Left lobe of liver (tissue), 2 donors: ENCODE results near the gene AGBL4. TPM values are rescaled to one million over a fixed set of nuclear protein-coding genes. Genes with fewer than 3 reads are reported as not detected.

Source experiments
- ATAC-seq: fragments of 200-7000 bp; cut with Tn5 transposase; one replicate; pipeline ENCODE4 v1.9.1; 2020; ENCODE audit warnings: mild to moderate bottlenecking, moderate library complexity
- DNase-seq: peaks from one replicate; pipeline ENCODE4 v3.0.0-alpha.2; 2020; ENCODE audit warnings: low spot score
- total RNA-seq: library from RNA; stranded (reverse); gene quantifications from one replicate; pipeline ENCODE4 v1.2.1, GENCODE V29; 2021
- donor health status: DM: no; HTN: no; CAD: no; lungs with moderate emphysema.
- donor health status: DM: no; HTN: yes; CAD: no.

The AGBL4 gene
- total RNA-seq, 1 donor from 2014 or later = 2.2 TPM

DNA sequence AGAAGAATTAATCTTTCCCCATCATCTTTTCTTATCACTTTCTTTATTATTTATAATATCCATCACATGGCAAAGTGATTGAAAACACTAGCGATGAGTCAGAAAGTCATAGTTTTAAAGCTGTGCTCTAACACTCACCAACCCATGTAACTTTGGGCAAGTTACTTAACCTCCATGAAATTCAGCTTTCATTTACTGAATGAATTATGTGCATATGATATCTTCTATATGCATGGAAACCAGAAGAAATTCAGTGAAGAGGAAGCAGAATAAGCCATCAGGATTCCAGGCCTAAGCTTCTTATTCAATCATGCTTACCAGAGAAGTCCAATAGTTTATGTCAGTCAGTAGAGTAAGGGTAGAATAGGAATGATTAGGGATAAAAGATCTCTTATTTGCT, 300.1 kb downstream of the AGBL4 start:
- no peak for ATAC-seq
- DNase-seq = no peak

DNA sequence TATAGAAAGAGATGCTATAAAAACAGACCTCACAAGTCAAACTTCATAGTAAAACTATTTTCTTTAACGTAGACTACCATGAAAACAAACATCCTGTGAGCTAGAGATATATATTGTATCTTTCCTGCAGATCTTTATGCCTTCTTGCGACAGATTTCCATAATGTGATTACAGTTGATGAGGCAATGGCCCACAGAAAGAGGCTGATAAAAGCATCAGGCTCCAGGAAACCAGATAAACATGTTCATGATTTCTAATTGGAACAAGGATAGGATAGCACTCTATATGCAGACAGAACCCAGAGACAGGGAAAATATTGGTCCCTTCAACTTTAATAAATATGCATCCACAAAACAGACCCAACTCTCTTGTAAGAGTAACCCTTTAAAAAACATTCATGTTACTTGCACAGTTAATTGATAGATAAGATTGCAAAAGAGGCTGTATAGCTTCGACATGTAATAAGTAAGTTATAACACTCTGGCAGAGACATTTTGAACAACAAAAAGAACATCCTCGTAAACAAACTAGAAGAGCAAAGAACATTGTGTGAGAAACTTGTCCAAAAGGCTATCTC, 329.4 kb downstream of the AGBL4 start:
- DNase-seq (no peak), ATAC-seq (no peak)

DNA sequence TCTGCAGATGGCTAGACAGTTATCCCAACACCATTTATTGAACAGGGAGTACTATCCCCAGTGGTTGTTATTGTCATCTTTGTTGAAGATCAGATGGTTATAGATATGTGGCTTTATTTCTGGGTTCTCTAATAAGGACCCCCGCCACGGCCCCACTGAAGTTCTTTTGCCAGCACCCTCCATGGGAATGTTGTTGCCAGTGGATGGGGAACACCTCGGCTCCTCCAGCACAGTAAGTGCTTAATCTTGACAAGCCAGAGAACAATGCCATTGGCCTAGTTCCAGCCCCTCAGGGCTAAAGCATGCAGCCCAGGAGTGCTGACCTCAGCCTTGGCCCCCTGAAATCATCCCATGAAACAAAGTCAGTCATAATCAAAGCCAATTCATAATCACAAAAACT, 337.6 kb downstream of the AGBL4 start:
- ATAC-seq (no peak), DNase-seq (no peak)

DNA sequence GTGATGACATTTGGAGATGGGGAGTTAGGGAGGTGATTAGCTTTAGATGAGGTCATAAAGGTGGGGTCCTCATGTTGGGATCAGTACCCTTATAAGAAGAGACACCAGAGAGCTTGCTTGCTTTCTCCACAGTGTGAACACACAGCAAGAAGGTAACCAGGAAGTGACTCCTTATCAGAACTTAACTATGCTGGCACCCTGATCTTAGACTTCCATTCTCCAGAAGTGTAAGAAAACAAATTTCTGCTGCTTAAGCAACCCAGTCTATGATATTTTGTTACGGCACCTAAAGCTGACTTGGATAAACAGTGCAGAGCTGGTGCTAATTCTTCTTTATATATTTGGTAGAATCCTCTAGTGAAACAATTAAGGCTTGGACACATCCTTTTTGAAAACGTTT, 346.0 kb downstream of the AGBL4 start:
- DNase-seq = no peak
- no peak for ATAC-seq

DNA sequence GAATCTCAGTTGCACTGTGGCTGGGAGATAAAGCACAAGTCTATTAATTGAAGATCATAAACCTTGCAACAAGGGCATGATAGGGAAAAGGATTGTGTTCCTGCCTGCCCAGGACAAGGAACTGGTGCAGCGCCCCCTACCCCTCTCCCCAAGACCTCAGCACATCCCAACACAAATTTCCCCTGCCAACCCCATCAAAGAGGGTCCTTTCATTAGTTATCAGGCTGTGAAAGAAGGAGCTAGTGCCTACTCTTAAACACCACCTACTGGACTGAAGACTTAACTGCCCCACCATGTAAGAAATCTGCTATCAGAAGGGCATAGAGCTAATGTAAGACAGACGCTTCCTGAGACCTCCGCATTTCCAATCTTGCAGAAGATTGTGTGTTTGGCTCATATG, 372.6 kb downstream of the AGBL4 start:
- DNase-seq (no peak), ATAC-seq (no peak)

DNA sequence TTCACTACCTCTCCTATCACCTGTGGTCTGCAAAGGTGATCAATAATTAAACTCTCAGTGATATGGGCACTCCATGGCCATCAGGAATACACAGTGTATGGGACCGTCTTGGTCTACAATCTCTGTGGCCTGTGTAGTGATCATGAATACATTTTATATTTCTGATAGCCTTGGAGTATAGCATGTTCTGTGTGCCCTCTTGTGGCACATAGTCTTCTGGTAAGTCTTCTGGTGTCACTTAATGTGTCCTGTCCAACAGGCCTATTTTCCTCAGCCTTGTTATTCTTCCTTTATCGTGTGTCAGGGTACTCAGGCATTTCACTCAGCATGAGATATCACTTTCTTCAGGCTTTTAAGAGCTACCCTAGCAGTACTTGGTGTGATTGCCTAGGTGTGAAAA, 393.6 kb downstream of the AGBL4 start:
- DNase-seq (no peak), ATAC-seq (no peak)

DNA sequence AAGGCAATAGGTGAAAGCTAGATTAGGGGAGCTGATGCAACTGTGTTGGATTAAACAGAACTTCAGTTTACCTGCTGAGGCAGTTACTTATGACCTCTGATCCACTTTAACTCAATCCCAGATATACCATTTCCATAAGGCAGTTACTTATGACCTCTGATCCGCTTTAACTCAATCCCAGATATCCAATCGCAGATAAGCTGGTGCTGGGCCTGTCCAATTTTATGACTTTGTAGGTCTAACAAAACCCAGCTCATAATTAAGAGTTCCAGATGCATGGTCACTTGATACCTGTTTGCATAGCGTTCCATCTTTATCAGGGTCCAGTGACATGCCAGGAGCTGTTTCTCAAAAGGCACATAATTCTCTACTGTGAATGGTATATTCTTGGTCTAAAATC, 396.0 kb downstream of the AGBL4 start:
- no peak for DNase-seq
- no peak for ATAC-seq

DNA sequence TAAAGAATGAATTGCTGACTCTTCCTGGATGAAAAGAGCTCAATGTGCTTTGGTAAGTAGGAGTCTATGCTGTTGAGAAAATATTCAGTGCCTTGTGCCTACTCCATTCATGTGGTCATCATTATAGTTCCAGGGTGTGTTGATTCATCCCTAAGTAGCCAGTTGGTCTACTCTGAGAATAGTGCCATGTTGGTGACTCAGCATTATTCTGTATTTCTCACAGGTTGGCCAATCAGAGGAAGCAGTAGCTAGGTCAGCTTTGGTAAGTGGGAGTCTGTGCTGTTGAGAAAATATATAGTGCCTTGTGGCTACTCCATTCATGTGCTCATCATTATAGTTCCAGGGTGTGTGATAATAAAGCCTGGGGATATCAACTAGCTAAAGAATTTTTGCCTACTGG, 397.3 kb downstream of the AGBL4 start:
- DNase-seq (no peak), ATAC-seq (no peak)

DNA sequence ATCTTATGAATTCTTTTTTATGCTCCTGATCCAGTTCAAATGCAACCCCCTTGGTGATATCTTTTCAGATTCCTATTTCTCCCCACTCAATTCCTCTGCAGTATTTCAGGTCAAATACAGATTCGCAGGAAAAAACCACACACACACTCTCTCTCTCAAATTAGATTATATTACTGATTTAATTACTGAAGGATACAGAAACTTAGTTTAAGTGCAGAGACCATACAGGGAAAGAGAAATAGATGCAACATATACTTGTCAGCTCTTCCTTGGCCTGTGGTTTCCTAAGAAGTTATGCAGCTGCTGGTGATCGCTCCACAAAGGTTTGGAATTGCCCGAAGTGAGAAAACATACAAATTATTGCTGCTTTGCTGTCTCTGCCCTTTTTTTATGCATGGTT, 400.9 kb downstream of the AGBL4 start:
- no peak for DNase-seq

DNA sequence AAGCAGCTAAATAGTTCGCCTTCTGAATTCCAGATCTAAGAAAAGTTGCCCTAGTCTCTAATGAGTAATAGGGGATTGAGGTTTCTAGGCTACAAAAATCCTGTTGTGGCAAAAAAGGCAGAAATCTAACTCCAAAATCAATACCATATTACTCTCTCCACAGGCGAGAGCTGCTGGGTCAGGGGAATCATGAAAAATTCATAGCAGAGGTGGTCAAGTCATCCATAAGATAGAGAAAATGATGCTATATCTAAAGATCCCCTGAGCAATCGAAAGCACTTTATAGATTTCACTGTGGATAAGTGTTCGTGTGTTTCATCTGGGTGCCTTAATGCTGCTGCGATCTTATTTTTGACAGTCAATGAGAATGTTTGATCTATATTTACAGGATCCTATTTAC, 417.7 kb downstream of the AGBL4 start:
- DNase-seq (no peak), ATAC-seq (no peak)

More for the DNA sequence above, 400.9 kb downstream of the AGBL4 start:
- no peak for ATAC-seq

DNA sequence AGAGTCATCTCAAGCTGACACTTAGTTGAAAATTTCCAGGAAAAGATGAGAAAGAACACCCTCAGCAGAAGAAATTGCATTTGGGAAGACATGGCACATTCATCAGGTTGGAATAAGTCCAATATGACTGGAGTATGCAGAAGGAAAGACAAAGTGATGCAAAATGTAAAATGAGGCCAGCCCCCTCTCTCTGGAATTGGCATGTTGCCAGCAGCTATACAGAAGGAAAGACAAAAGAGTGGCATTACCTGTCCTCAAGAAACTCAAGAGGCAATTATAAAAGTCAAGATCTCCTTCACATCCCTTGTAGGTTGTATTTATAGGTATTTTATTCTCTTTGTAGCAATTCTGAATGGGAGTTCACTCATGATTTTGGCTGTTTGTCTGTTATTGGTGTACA, 426.3 kb downstream of the AGBL4 start:
- DNase-seq = no peak
- ATAC-seq = no peak

DNA sequence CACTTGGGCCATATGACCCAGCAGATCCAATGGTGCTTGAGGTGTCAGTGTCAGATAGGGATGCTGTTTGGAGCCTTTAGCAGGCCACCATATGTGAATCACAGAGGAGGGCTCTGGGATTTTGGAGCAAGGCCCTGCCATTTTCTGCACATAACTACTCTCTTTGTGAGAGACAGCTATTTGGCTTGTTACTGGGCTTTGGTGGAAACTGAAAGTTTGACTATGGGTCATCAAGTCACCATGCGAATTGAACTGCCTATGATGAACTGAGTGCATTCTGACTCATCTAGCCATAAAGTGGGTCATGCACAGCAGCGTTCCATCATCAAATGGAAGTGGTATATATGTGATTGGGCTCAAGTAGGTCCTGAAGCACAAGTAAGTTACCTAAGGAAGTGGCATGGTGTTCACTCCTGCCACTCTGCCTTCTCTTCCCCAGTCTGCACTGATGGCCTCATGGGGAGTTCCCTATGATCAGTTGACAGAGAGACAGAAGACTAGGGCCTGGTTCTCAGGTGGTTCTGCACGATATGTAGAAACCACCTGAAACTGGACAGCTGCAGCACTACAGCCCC, 447.3 kb downstream of the AGBL4 start:
- ATAC-seq (no peak), DNase-seq (no peak)

DNA sequence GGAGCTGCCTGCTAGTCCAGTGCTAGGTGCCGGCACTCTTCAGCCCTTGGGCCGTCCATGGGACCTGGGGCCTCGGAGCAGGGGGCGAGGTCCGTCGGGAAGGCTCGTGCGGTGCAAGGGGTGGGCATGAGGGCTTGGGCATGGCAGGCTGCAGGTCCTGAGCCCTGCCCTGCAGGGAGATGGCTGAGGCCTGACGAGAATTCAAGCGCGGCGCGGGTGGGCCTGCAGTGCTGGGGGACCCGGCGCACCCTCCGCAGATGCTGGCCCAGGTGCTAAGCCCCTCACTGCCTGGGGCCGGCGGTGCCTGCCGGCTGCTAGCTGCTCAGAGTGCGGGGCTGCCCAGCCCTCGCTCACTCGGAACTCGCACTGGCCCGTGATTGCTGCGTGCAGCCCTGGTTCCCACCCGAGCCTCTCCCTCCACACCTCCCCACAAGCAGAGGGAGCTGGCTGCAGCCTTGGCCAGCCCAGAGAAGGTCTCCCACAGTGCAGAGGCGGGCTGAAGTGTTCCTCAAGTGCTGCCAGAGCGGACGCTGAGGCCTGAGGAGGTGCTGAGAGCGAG, 467.0 kb downstream of the AGBL4 start:
- no peak for DNase-seq

DNA sequence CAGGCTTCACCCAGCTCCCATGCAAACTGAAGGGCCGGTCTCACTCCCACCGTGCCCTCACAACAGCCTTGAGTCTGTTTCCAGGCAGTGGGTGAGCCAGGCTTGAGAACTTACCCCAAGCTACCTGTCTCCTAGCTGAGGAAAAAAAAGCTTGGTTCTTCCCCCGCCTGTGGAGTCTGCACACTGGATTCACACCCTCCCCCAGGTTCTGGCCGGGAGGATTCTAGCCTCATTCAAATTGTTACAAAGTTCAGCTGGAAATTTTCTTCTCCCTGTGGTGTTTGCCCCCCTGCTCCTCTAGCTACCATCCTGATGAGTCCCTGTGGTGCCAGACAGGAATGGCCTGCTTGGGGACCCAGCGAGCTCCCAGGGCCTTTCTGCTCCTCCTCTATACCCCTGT, 471.7 kb downstream of the AGBL4 start:
- ATAC-seq (no peak), DNase-seq (no peak)

More for the DNA sequence above, 467.0 kb downstream of the AGBL4 start:
- no peak for ATAC-seq

DNA sequence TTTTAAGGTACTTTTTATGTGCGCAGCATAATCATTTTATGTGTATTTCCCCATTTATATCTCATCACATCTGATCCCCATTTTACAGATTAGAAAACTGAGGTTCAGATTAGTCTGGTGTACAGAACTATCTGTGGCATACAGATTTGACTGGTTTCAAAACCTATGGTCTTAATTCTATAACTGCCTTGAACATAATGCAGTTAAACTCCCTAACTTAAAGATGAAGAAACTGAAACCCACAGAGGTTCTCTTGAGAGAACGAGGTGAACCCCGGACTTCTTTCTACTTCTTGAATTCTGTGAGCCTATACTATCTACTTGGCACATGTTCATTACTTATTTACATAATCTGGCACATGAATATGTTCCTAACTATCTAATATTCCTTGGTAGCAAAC, 479.1 kb downstream of the AGBL4 start:
- no peak for DNase-seq
- ATAC-seq = no peak

DNA sequence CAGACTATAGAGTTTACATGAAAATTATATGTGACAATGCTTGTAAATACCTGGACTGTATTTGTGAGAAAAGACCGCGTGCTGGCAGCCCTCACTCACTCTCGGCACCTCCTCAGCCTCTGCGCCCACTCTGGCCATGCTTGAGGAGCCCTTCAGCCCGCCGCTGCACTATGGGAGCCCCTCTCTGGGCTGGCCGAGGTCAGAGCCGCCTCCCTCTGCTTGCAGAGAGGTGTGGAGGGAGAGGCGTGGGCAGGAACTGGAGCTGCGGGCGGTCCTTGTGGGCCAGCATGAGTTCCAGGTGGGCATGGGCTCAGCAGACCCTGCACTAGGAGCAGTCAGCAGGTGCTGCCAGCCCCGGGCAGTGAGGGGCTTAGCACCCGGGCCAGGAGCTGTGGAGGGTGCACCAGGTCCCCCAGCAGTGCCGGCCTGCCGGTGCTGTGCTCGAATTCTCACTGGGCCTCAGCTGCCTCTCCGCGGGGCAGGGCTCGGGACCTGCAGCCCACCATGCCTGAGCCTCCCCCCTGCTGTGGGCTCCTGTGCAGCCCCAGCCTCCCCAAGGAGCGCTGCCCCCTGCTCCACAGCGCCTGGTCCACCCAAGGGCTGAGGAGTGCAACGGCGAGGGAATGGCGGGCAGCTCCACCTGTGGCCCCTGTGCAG, 482.5 kb downstream of the AGBL4 start:
- DNase-seq = no peak
- no peak for ATAC-seq

DNA sequence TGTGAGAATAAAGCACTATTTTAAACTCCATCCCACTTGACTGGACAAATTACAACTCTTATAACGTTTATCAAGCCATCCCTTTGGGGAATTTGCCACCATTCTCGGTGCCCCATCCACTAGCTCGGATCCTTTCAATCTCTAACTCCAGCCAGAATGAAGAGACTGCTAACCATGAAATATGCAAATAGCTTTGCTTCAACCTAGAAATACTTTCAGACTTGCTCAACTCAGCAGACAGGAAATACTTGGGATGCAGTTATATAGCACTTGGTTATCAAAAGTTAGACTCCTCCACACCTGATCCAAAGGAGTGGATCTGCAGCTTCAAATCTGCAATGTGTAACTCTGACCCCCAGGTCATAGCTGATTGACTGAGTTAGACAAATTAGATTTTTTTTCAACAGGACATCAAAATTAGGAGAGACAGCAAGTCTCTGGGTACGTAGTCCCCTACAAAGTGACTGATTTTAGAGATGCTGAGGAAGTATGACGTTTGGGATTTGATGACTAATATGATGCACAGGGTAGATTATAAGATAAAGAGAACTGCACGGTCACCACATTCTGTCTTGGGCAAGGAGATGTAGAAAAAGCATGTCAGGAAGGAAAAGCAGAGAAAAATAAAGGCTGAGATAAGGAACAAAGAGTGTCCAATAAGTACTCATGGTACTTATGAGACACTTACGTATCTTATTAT, 496.0 kb downstream of the AGBL4 start:
- DNase-seq (no peak), ATAC-seq (no peak)

DNA sequence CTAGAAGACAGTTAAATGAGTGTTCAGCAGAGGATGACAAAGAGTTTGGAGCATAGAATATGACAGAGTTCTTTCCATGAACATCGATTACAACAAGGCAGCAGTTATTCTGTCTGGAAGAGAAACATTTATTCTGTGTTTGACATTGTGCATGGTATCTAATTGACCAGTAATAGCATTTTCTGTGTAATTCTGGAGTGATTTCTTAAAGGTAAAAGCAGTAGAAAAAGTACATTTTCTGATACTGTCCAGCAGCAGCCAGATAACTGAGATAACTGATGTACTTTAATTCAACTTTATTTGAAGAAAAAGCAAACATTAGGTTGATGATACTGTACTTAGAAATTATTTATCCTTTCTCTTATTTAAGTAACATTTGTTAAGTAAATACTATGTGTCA, 497.1 kb downstream of the AGBL4 start:
- no peak for ATAC-seq

DNA sequence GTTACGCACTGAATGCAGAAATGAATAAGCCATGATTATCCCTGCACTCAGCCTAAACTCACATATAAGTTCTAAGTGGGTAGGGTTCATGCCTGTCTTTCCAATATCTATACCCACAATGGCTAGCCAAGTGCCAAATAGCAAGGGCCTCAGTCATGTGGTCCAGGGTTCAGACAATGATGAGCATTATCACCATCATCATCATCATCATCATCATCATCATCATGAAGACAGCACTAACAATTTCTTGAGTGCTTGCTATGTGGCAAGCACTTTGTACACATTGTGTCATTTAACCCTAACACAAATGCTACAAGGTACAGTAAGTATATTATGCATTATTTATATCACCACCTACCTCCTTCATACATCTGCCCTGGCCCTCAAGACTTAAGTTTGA, 500.0 kb downstream of the AGBL4 start:
- DNase-seq = no peak
- ATAC-seq = no peak

More for the DNA sequence above, 497.1 kb downstream of the AGBL4 start:
- DNase-seq = no peak

DNA sequence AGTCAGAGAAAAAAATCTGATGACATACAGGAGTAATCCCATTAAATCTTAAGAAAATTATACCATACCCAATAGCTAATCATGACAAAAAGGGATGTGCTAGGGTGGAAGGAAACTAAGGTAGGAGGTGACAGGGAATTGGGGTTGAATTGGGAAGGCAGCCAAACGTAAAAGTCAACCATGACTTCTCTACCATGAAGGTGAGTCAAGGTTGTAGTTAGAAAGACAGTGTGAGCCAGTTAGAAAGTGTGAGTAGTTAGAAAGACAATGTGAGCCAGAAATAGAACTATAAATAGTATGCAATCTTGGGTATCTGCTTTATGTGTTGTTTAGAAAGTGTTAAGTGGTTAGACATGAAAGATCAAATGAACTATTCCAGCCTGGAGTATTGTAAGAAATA, 556.8 kb downstream of the AGBL4 start:
- DNase-seq (no peak), ATAC-seq (no peak)

DNA sequence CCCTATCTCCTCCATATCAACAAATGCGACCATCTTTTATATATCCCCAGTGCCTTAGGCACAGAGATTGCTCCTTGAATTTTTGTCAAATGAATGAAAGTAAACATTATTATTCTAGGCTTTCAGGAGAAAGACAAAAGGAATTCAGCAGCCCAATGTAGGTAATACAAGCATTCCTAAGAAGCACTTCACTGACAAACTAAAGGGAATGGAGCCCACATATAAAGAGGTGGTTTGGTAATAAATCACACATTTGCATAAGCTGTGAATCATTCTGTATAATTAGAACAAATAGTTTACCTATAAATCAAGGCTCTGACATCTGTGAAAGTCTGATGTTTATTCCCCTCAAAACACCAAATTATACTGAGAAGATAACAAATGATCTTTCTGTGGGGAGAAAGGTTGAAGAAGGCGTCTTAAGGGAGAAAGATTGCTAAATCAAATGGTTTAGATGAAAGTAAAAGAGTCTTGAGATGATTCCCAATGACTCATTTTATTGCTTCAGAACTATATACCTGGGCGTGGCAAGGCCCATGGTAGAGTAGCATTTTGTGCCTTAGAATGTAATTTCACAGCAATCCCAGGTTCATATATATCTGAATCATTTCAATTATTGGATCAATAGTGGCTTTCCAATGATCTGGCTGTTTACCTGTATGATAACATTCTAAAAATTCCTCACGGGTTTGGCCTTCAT, 558.1 kb downstream of the AGBL4 start:
- ATAC-seq (no peak), DNase-seq (no peak)
